Measurements from ENCODE around the gene COL18A1. TPM values are rescaled to one million over a fixed set of nuclear protein-coding genes. Genes with fewer than 3 reads are reported as not detected.
A peak's percentile ranks its signal among the peaks of the same experiment; 100 is the strongest.

COL18A1 gene
- total and polyA plus RNA-seq, 9 of the 15 experiments (the other 6 are each of a cell fraction or from before 2014, with no cell fraction given): 0.14 to 16.4 (median 2.0) TPM

GRCh38 chr21:45554477-45555175 is 149.7 kb downstream of the COL18A1 start:
- ATAC-seq (peak; percentile 81), DNase-seq (ENCODE audit: extremely low read depth in 1 of 4, low spot score in 3 of 4) (peak; percentile 88 to 93 (median 92)), FAIRE-seq (peak; percentile 75)
- intact Hi-C loops (cut with micrococcal nuclease): no loop called here
- ChIA-PET POLR2A (no interaction called here), CTCF (ENCODE audit: low intra/inter-chr PET ratio) (interaction anchor here (0.6 to 3.1 kb wide), 4 partner anchors 42 to 700 kb away, joined by 3 to 33 read pairs (median 12); no protein-coding TSS in a partner anchor)
- peak overlapping the region; percentile 82 for H3K4me2 ChIP-seq (ENCODE audit: insufficient read depth, low read length)
- peaks cover 16 to 63% of the 10 kb centered on the region in 2 experiments; a peak in 3 of 5 replicates for H3K4me1 ChIP-seq (replicated peaks in 1 of 2; ENCODE audit: control insufficient read depth in 2 of 2, insufficient read depth in 2 of 2, low read length in 2 of 2)
- H3K9me3 ChIP-seq (replicated peaks; ENCODE audit: control insufficient read depth, insufficient read depth, low read depth, low read length): no peaks in the 10 kb centered on the region
- 2% methylated on average over 34 of the region's 53 CpGs for WGBS (ENCODE audit: insufficient coverage, low coverage, missing lambda C conversion rate)
- H3K79me2 ChIP-seq (ENCODE audit: control insufficient read depth, insufficient read depth, low read length): no peaks in the 10 kb centered on the region
- H3K27me3 ChIP-seq (ENCODE audit: control insufficient read depth in 2 of 2, insufficient read depth in 2 of 2, low read length in 2 of 2): peaks cover 20 to 36% of the 10 kb centered on the region in 2 experiments
- in situ Hi-C loops (cut with MboI): loop anchor here (5.0 kb wide), 2 partner anchors 43 to 263 kb away; no protein-coding TSS in a partner anchor
- peak overlapping the region; percentile 45 for H3K4me3 ChIP-seq
- peak overlapping the region; percentile 92 for H2AFZ ChIP-seq (ENCODE audit: low read depth, low read length)
- no TSS peak for BruUV-seq (replicated peaks)
- H4K20me1 ChIP-seq (replicated peaks; ENCODE audit: control insufficient read depth, insufficient read depth, low read length): no peaks in the 10 kb centered on the region
- no peak overlapping the region for H3K27ac ChIP-seq (ENCODE audit: extremely low read depth, low read depth, low read length)
- peak overlapping the region; percentile 31 to 83; a peak in 2 of 4 replicates for H3K9ac ChIP-seq (ENCODE audit: insufficient read depth in 1 of 2, low read depth in 2 of 2, low read length in 2 of 2)
- no peaks in the 10 kb centered on the region for H3K36me3 ChIP-seq (ENCODE audit: control insufficient read depth, insufficient read depth, low read length)
- H3K9me1 ChIP-seq (ENCODE audit: control insufficient read depth, insufficient read depth, low read length): no peaks in the 10 kb centered on the region
- TF ChIP-seq, protein P1, sequence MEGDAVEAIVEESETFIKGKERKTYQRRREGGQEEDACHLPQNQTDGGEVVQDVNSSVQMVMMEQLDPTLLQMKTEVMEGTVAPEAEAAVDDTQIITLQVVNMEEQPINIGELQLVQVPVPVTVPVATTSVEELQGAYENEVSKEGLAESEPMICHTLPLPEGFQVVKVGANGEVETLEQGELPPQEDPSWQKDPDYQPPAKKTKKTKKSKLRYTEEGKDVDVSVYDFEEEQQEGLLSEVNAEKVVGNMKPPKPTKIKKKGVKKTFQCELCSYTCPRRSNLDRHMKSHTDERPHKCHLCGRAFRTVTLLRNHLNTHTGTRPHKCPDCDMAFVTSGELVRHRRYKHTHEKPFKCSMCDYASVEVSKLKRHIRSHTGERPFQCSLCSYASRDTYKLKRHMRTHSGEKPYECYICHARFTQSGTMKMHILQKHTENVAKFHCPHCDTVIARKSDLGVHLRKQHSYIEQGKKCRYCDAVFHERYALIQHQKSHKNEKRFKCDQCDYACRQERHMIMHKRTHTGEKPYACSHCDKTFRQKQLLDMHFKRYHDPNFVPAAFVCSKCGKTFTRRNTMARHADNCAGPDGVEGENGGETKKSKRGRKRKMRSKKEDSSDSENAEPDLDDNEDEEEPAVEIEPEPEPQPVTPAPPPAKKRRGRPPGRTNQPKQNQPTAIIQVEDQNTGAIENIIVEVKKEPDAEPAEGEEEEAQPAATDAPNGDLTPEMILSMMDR (IDR thresholded peaks at IDR 0.05 in 2 of 3, conservative IDR thresholded peaks at IDR 0.05 in 1 of 3; ENCODE audit: insufficient read depth in 2 of 3, low read depth in 1 of 3, low read length in 3 of 3): peak; percentile 79 to 92 (median 82)
- TF ChIP-seq ZNF76 (CRISPR knock-in tag; IDR thresholded peaks at IDR 0.05; ENCODE audit: borderline replicate concordance) (no peak), HDAC6 (IDR thresholded peaks at IDR 0.05; ENCODE audit: low read depth, low read length) (no peak), E2F5 (CRISPR knock-in tag; IDR thresholded peaks at IDR 0.05) (no peak), NRF1 (conservative IDR thresholded peaks at IDR 0.05 in 1 of 2, IDR thresholded peaks at IDR 0.05 in 1 of 2) (peak; percentile 77 to 81), HDAC1 (IDR thresholded peaks at IDR 0.05) (peak in 1 of 2 experiments; percentile 68; a peak in 2 of 4 replicates), PRPF4 (IDR thresholded peaks at IDR 0.05; ENCODE audit: insufficient read depth, low read depth, low read length, poor library complexity, severe bottlenecking) (no peak), ZNF780A (CRISPR knock-in tag; IDR thresholded peaks at IDR 0.05) (no peak), RNF219 (CRISPR knock-in tag; IDR thresholded peaks at IDR 0.05) (no peak), CXXC5 (CRISPR knock-in tag; IDR thresholded peaks at IDR 0.05) (peak; percentile 70)
- TF ChIP-seq, protein P2, sequence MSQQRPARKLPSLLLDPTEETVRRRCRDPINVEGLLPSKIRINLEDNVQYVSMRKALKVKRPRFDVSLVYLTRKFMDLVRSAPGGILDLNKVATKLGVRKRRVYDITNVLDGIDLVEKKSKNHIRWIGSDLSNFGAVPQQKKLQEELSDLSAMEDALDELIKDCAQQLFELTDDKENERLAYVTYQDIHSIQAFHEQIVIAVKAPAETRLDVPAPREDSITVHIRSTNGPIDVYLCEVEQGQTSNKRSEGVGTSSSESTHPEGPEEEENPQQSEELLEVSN (IDR thresholded peaks at IDR 0.05; ENCODE audit: borderline replicate concordance in 1 of 2, extremely low read depth in 1 of 2, insufficient read depth in 1 of 2, insufficient read length in 1 of 2, low read depth in 1 of 2, low read length in 1 of 2, poor library complexity in 1 of 2, severe bottlenecking in 1 of 2): peak in 1 of 2 experiments; percentile 38
